Measurements from ENCODE around the gene LRRC3C.

Gene LRRC3C

DNA sequence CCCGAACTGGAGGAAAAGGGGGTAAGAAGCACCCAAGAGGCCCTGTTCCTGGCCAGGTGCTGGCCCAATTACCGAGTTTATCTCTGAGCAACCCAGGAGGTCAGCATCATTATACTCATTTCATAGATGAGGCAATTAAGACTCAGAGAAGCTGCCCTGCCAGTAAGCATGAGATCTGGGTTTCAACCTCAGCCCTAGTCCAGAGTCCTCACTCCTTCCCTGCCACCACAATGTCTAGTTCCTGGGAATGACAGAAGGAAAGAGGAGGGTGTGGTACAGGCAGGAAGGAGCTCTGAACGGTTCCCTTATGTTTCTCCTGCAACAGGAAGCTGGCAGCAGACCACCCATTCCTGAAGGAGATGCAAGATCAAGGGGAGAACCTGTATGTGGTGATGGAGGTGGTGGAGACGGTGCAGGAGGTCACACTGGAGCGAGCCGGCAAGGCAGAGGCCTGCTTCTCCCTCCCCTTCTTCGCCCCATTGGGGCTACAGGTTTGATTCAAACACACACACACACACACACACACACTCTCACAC, 42.7 kb downstream of the LRRC3C start:
- H3K4me3 ChIP-seq (ENCODE audit: low read length) = no peak overlapping the region
- no peak for DNase-seq (ENCODE audit: low read depth, low spot score)

DNA sequence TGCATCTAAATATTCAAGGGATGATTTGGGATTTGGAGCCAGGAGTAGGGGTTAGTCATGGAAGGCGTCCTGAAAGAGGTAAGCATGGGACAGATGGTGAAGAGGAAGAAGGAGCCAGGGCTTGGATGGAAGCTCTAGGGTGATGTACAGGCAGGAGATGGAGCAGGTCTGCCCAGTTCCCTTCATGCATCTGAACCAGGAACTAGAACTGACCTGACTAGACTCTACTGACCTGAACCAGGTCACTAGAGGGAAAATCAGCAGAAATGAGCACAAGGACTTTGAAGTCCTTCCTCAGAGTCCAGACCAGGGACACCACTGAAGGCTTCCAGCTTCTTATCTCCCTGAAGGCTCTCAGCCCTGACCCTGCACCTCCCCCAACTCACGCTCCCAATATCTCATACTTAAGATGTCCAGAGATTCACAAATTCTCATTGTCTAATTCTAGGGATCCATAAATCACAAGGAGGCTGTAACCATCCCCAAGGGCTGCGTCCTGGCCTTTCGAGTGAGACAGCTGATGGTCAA, 43.6 kb downstream of the LRRC3C start:
- no peak for DNase-seq (ENCODE audit: low read depth, low spot score)
- H3K4me3 ChIP-seq (ENCODE audit: low read length) = no peak overlapping the region

DNA sequence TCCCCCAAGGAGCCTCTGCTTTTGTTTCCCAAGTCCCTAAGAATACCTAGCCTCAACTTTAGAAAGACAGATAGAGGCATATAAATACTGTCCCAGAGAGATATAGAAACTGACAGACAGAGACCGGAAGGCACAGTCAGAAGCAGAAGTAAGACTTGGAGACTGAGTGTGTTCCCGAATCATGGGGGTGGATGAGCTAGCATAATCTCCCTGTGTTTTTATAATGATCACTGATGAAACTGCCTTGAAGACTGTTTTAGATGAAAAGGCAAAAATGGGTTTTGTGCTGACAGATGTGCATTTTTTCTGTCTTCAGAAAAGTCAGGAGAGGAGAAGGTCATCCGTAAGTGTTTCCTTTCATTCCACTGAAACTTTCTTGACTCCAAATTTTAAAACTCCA, 44.7 kb downstream of the LRRC3C start:
- no peak for DNase-seq (ENCODE audit: low read depth, low spot score)
- no peak overlapping the region for H3K4me3 ChIP-seq (ENCODE audit: low read length)

DNA sequence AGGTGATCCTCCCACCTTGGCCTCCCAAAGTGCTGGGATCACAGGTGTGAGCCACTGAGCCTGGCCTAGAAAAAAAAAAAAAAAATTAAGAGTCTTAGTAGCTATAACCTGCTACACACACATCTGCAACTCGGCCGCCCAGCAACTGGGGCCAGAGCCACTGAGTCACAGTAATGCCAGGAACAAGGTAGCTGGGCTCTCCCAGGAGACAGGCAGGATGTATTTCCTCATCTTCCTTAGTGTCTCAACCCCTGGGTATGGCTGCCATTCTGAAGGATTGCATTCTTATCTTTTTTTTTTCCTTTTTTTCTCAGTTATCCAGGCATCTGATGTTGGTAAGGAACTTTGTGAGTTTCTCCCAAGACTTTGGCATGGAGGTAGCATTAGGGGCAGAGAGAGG, 46.0 kb downstream of the LRRC3C start:
- no peak for DNase-seq (ENCODE audit: low read depth, low spot score)
- H3K4me3 ChIP-seq (ENCODE audit: low read length) = no peak overlapping the region

DNA sequence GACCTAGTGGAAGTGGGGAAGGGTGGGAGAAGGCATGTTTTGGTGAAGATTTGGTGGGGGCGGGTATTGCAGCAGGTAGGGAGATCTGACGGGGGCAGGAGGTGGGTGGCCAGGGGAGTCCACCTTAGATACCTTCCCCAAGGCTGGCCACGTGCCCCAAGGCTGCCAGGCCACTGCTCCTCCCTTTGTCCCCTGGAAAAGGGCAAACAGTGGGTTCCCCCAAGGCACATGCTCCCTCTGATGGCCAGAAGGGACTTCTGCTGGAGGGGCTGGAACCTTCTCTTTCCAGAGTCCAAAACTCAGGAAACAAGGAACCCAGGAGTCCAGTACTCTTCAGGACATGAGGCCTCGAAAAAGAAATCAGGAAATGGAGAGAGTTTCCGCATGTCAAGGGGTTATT, 46.9 kb downstream of the LRRC3C start:
- no peak for DNase-seq (ENCODE audit: low read depth, low spot score)
- no peak overlapping the region for H3K4me3 ChIP-seq (ENCODE audit: low read length)

DNA sequence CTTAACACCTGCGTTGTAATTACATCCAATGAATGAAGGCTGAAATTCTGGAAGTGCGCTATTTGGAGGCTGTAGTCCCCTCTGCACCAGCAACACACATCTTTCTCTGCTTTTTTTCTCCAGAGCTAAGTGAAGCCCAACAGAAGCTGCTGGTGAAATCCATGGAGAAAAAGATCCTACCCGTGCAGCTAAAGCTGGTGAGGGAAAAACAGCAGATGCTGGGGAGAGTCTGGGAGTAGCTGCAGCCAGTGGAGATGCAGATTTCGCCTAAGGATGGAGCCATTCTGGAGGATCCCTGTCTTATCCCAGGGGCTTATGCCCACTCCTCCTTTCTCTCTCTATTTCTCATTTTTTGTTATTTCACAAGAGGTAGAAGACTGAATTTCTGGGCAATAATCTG, 48.3 kb downstream of the LRRC3C start:
- H3K4me3 ChIP-seq (ENCODE audit: low read length) = no peak overlapping the region
- DNase-seq (ENCODE audit: low read depth, low spot score) = no peak

DNA sequence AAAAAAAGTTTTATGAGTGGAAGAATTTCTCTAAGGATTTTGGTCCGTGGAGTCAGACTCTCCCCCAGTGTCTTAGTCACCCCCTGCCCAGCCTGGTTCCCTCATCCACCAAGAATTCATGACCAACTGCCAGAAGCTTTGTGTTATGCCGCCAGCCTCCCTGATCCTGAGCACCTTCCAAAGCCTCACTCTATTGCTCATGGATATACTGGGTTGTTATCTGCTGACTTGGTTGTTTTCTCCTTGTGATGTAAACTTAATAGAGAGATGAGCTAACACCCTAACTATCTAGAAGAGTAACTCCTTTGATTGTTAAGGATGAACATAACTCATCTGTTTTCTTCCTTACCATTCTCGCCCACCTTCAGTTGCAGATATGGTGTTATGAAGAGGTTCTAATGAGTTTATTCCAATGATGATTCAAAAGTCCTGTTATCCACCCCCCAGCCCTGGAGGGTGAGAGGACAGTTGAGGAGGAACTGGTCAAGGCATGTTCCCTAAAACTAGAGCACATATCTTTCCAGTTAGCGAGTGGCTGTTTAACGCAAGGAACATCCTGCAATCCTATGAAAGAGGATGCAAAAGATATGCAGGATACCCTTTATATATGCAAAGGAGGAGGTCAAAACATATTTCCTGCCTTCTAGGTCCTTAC, 51.6 kb downstream of the LRRC3C start:
- H3K4me3 ChIP-seq (ENCODE audit: low read length) = no peak overlapping the region; the same call in 1 of the 2 replicates
- no peak for DNase-seq (ENCODE audit: low read depth, low spot score)

DNA sequence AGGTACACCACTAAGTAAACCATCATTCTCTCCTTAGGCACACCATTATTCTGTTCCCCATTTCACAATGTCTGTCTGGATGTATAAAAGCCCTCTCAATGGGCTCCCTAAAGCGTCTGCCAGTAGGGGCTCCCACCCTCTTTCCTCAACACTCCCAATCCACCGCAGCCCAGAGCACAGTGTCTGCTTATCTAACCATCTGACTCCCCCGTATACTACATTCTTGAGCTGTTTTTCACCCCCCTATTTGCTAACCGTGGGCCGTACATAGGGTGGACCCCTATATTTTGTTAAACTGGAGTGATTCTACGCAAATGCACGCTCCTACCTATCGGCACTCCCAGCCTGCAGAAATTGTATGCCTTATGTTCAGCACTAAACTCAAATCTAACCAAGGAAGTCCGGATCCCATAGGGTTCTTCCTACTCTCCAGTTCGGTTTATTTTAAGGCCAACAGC, 52.4 kb downstream of the LRRC3C start:
- DNase-seq (ENCODE audit: low read depth, low spot score) = peak; percentile 51
- peak overlapping the region; percentile 82 for H3K4me3 ChIP-seq (ENCODE audit: low read length)

DNA sequence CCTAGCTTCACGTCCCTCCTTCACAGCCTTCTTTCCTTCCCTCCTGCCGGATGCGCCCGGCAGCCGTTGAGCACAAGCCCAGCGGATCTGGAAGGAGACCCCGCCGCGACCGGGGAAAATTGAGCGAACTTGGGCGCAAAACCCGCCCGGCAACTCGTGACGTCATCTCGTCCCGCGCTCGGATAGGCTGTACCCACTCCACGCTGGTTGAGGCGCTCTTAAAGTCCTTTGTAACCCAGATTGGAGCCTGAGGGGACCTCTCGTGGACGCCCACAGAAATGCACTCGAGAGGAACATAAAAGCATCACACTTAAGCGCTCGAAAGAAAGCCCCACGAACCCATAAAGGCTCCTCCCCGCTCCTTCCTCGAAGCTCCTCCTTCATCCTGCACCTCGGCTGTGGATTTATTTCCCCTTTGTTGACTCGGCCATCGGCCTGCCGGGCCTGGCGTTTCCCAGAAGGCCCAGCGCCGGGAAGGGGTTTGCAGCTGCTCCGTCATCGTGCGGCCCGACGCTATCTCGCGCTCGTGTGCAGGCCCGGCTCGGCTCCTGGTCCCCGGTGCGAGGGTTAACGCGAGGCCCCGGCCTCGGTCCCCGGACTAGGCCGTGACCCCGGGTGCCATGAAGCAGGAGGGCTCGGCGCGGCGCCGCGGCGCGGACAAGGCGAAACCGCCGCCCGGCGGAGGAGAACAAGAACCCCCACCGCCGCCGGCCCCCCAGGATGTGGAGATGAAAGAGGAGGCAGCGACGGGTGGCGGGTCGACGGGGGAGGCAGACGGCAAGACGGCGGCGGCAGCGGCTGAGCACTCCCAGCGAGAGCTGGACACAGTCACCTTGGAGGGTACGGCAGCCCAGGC, 53.0 kb downstream of the LRRC3C start, which contains the start of gene PSMD3:
PSMD3 (plus strand) TSS at position 457 of the 856 bp plus-strand sequence; CDS start at position 621, 164 bp downstream.
- peak; percentile 100 for DNase-seq (ENCODE audit: low read depth, low spot score)
- H3K4me3 ChIP-seq (ENCODE audit: low read length) = peak within 1 kb of the TSS; percentile 100

DNA sequence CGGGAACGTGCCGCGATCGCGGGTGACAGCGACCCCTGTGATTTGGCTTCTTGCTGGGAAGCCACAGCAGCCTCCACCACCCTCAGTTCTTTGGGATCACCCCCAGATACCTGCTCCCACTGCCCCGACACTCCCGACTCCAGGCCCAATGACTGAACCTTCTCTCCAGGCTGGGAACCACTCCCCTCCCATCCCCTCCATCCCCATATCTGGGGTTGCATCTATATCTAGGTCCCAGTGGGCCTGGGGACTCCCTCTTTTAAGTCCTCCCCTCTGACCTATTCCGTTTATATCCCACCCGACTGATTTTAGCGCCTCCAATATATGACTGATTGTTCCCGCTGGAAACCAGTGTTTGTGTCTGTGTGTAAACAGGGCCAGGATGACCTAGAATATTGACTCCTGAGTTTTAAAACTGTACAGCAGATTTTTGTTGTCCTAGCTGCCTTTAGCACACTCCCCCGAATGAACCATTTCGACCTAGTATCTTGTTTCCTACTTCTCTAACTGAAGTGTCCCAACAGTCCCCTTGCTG, 53.7 kb downstream of the LRRC3C start:
- no peak for DNase-seq (ENCODE audit: low read depth, low spot score)
- peak overlapping the region; percentile 100 for H3K4me3 ChIP-seq (ENCODE audit: low read length)

DNA sequence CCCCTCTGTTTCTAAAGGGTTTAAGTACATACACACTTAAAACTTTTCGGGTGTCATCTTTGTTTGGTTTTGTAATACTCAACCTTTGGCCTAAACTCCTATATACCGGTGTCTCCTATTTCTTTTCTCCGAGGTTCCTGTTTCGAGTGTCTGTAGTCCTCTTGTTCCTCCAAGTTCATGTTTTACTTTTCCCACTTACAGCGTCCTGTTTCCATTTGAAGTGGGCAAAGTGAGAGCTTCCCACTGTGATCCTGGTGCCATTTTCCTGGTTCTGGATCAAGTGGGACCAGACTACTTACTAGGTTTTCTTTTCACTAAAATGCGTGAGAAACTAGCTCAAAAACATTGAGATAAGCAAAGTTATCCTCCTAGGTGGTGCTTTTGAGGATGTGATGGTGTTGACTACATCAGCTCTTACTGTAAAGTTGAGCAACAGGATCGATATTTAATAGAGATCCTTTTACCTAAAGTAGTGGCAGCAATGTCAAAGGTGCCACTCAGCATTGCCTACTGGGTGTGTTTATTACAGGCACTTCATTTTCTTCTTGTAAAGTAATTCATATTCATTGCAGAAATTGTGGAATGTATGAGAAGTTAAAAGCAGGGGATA, 54.3 kb downstream of the LRRC3C start:
- peak overlapping the region; percentile 100 for H3K4me3 ChIP-seq (ENCODE audit: low read length)
- no peak for DNase-seq (ENCODE audit: low read depth, low spot score)

DNA sequence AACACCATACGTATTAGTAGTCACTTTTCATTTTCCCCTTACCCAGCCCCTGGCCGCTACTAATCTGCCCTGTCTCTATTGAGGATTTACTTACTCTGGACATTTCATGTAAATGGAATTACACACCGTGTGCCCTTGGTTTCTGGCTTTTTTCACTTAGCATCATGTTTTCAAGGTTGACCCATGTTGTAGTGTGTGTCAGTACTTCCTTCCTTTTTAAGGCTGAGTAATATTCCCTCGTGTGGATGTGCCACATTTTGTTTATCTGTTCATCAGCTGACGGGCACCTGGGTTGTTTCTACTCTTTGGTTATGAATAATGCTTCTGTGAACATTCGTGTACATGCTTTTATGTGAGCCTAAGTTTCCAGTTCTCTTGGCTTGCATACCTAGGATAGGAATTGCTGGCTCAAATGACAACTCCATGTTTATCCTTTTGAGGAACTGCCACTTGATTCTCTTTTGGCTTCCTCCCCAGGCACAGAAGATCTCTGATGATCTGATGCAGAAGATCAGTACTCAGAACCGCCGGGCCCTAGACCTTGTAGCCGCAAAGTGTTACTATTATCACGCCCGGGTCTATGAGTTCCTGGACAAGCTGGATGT, 60.8 kb downstream of the LRRC3C start:
- no peak overlapping the region for H3K4me3 ChIP-seq (ENCODE audit: low read length)
- DNase-seq (ENCODE audit: low read depth, low spot score) = no peak

DNA sequence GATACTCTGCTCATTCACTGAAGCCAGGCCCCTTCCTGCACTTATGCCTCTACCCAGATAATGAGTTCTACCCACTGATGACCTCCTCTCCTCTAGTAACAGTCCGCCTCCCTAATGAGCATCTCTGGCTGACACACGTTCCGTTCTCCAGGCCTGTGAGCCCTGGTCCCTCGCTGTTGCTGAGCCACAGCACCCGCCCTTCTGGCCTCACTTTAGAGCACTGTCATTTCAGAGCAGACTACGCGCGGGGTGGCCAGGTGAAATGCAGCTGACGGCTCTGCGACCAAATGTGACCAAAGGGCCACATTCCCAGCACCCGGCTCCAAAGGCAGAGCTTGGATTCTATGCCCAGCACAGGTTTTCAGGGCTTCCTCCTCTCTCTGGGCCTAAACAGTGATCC, 66.9 kb downstream of the LRRC3C start:
- H3K4me3 ChIP-seq (ENCODE audit: low read length) = no peak overlapping the region
- DNase-seq (ENCODE audit: low read depth, low spot score) = no peak

Measured in Jurkat, Clone E6-1 (cell line).